ENCODE data around the gene GATA3.

Gene GATA3

GRCh38 chr10:8088504-8088903, 34.0 kb downstream of the GATA3 start:
- in situ Hi-C loops (cut with HindIII; ENCODE audit: low sequenced_read_pairs) = no loop called here

- in situ Hi-C loops (cut with HindIII; ENCODE audit: low sequenced_read_pairs) = no loop called here
These were observed 37.9 kb downstream of the GATA3 start for GRCh38 chr10:8092428-8092827.

- in situ Hi-C loops (cut with HindIII; ENCODE audit: low sequenced_read_pairs) = no loop called here
These were observed 41.5 kb downstream of the GATA3 start for GRCh38 chr10:8095959-8096358.

- in situ Hi-C loops (cut with HindIII; ENCODE audit: low sequenced_read_pairs) = no loop called here
These were observed 42.4 kb downstream of the GATA3 start for GRCh38 chr10:8096931-8097330.

- in situ Hi-C loops (cut with HindIII; ENCODE audit: low sequenced_read_pairs) = no loop called here
These were observed 45.9 kb downstream of the GATA3 start for GRCh38 chr10:8100366-8100765.

- in situ Hi-C loops (cut with HindIII; ENCODE audit: low sequenced_read_pairs) = no loop called here
These were observed 48.4 kb downstream of the GATA3 start for GRCh38 chr10:8102708-8103401.

- in situ Hi-C loops (cut with HindIII; ENCODE audit: low sequenced_read_pairs) = no loop called here
These were observed 49.1 kb downstream of the GATA3 start for GRCh38 chr10:8103543-8103942.

GRCh38 chr10:8104005-8104404, 49.5 kb downstream of the GATA3 start:
- in situ Hi-C loops (cut with HindIII; ENCODE audit: low sequenced_read_pairs) = no loop called here

- in situ Hi-C loops (cut with HindIII; ENCODE audit: low sequenced_read_pairs) = no loop called here
These were observed 50.2 kb downstream of the GATA3 start for GRCh38 chr10:8104721-8105120.

GRCh38 chr10:8105932-8106331, 51.4 kb downstream of the GATA3 start:
- in situ Hi-C loops (cut with HindIII; ENCODE audit: low sequenced_read_pairs) = no loop called here

GRCh38 chr10:8112230-8112905, 57.9 kb downstream of the GATA3 start:
- in situ Hi-C loops (cut with HindIII; ENCODE audit: low sequenced_read_pairs) = no loop called here

- in situ Hi-C loops (cut with HindIII; ENCODE audit: low sequenced_read_pairs) = no loop called here
These were observed 58.5 kb downstream of the GATA3 start for GRCh38 chr10:8112942-8113442.

GRCh38 chr10:8113616-8114015, 59.1 kb downstream of the GATA3 start:
- in situ Hi-C loops (cut with HindIII; ENCODE audit: low sequenced_read_pairs) = no loop called here

GRCh38 chr10:8114741-8115617, 60.5 kb downstream of the GATA3 start:
- in situ Hi-C loops (cut with HindIII; ENCODE audit: low sequenced_read_pairs) = no loop called here

GRCh38 chr10:8115618-8115980, 61.1 kb downstream of the GATA3 start:
- in situ Hi-C loops (cut with HindIII; ENCODE audit: low sequenced_read_pairs) = no loop called here

GRCh38 chr10:8116474-8116873, 62.0 kb downstream of the GATA3 start:
- in situ Hi-C loops (cut with HindIII; ENCODE audit: low sequenced_read_pairs) = no loop called here

- in situ Hi-C loops (cut with HindIII; ENCODE audit: low sequenced_read_pairs) = no loop called here
These were observed 62.5 kb downstream of the GATA3 start for GRCh38 chr10:8116926-8117493.

GRCh38 chr10:8121201-8121890, 66.9 kb downstream of the GATA3 start:
- in situ Hi-C loops (cut with HindIII; ENCODE audit: low sequenced_read_pairs) = no loop called here

- in situ Hi-C loops (cut with HindIII; ENCODE audit: low sequenced_read_pairs) = no loop called here
These were observed 68.3 kb downstream of the GATA3 start for GRCh38 chr10:8122611-8123369.

GRCh38 chr10:8124436-8124835, 69.9 kb downstream of the GATA3 start:
- in situ Hi-C loops (cut with HindIII; ENCODE audit: low sequenced_read_pairs) = no loop called here

Measured in DLD1 (cell line).